Measurements from ENCODE around the gene LPP. TPM values are rescaled to one million over a fixed set of nuclear protein-coding genes. Genes with fewer than 3 reads are reported as not detected.
A peak's percentile ranks its signal among the peaks of the same experiment; 100 is the strongest.

Gene LPP
- total and polyA plus RNA-seq, 2 of the 13 experiments (the other 11 are each of a cell fraction or from before 2014, with no cell fraction given), result 19.2 to 29.9 TPM

GRCh38 chr3:188839187-188839695 is 685.3 kb downstream of the LPP start (continued):
- TF ChIP-seq TGIF2 (CRISPR knock-in tag; IDR thresholded peaks at IDR 0.05) (no peak), SOX13 (IDR thresholded peaks at IDR 0.05) (peak; percentile 91), SOX13 (CRISPR knock-in tag; conservative IDR thresholded peaks at IDR 0.05 in 1 of 2, IDR thresholded peaks at IDR 0.05 in 1 of 2) (peak in 1 of 2 experiments; percentile 95; a peak in 2 of 4 replicates), ZKSCAN1 (IDR thresholded peaks at IDR 0.05; ENCODE audit: low read length) (no peak), NBN (conservative IDR thresholded peaks at IDR 0.05) (no peak), ZNF562 (CRISPR knock-in tag; IDR thresholded peaks at IDR 0.05; ENCODE audit: borderline replicate concordance) (no peak), SMAD3 (CRISPR knock-in tag; IDR thresholded peaks at IDR 0.05) (peak; percentile 83; the same call in 1 of the 2 replicates), ZNF431 (CRISPR knock-in tag; IDR thresholded peaks at IDR 0.05; ENCODE audit: borderline replicate concordance, low read depth) (peak; percentile 73; the same call in 1 of the 2 replicates), HOXA3 (CRISPR knock-in tag; IDR thresholded peaks at IDR 0.05) (peak; percentile 86), MAFG (CRISPR knock-in tag; IDR thresholded peaks at IDR 0.05) (no peak), HOXD1 (CRISPR knock-in tag; IDR thresholded peaks at IDR 0.05) (peak; percentile 78; the same call in 1 of the 2 replicates), HES4 (CRISPR knock-in tag; IDR thresholded peaks at IDR 0.05; ENCODE audit: borderline replicate concordance) (no peak), ZNF343 (CRISPR knock-in tag; IDR thresholded peaks at IDR 0.05) (peak; percentile 69; the same call in 1 of the 2 replicates), CENPT (CRISPR knock-in tag; IDR thresholded peaks at IDR 0.05; ENCODE audit: low read depth) (no peak), MLLT10 (CRISPR knock-in tag; IDR thresholded peaks at IDR 0.05) (no peak), ZNF34 (CRISPR knock-in tag; IDR thresholded peaks at IDR 0.05; ENCODE audit: borderline replicate concordance) (no peak), MZF1 (CRISPR knock-in tag; IDR thresholded peaks at IDR 0.05; ENCODE audit: borderline replicate concordance) (no peak), MEIS2 (CRISPR knock-in tag; IDR thresholded peaks at IDR 0.05) (peak; percentile 83), ASH2L (IDR thresholded peaks at IDR 0.05; ENCODE audit: insufficient read length, low read depth, low read length) (no peak), ZNF501 (CRISPR knock-in tag; IDR thresholded peaks at IDR 0.05) (no peak), ZNF609 (CRISPR knock-in tag; IDR thresholded peaks at IDR 0.05; ENCODE audit: borderline replicate concordance) (peak; percentile 99), FOXC1 (CRISPR knock-in tag; IDR thresholded peaks at IDR 0.05; ENCODE audit: borderline replicate concordance) (0 out of 2 replicates have a peak, but pooled peaks have one; percentile 44), ZNF484 (CRISPR knock-in tag; IDR thresholded peaks at IDR 0.05; ENCODE audit: borderline replicate concordance, low read depth) (no peak), MXD3 (CRISPR knock-in tag; IDR thresholded peaks at IDR 0.05) (no peak), HDAC6 (IDR thresholded peaks at IDR 0.05; ENCODE audit: low read depth, low read length) (no peak), HOXA7 (CRISPR knock-in tag; IDR thresholded peaks at IDR 0.05) (no peak)
